NT2/D1 (cell line): Measurements from ENCODE around the gene BDNF.
"Not testable (repeated sequence)": the region's sequence is repeated elsewhere in the genome, so short reads cannot be mapped to it uniquely, and the experiment has no call there.

Source experiments
- DNase-seq: peaks from one replicate; pipeline ENCODE4 v3.0.0-alpha.2; 2011; ENCODE audit warnings: low read depth, low spot score
- H3K27me3 ChIP-seq: 2 replicates; pipeline ENCODE4 v1.6.0; 2011; ENCODE audit warnings: mild to moderate bottlenecking; ENCODE audit not compliant: insufficient read length, insufficient read depth
- H3K36me3 ChIP-seq: 2 replicates; pipeline ENCODE4 v1.6.1; 2011; ENCODE audit warnings: mild to moderate bottlenecking, low read length, mixed read lengths; ENCODE audit not compliant: insufficient read depth, insufficient read length
- H3K4me1 ChIP-seq: 2 replicates; pipeline ENCODE4 v1.5.1; 2011; ENCODE audit not compliant: insufficient read depth, insufficient read length
- H3K4me3 ChIP-seq: 2 replicates; pipeline ENCODE4 v1.5.1; 2011; ENCODE audit warnings: low read depth; ENCODE audit not compliant: insufficient read length
- H3K9ac ChIP-seq: 2 replicates; pipeline ENCODE4 v1.6.0; 2011; ENCODE audit warnings: low read depth; ENCODE audit not compliant: insufficient read length
- H3K9me3 ChIP-seq: 2 replicates; pipeline ENCODE4 v1.5.1; 2011; ENCODE audit warnings: mild to moderate bottlenecking, low read length; ENCODE audit not compliant: insufficient read depth
- SUZ12 ChIP-seq: IDR thresholded peaks from 2 replicates; pipeline ENCODE4 v1.6.1; 2011; ENCODE audit not compliant: insufficient read length, insufficient read depth; ENCODE audit errors: extremely low read depth
- YY1 ChIP-seq: IDR thresholded peaks from 2 replicates; pipeline ENCODE4 v1.6.1; 2011; ENCODE audit not compliant: insufficient read length, insufficient read depth
- ZNF274 ChIP-seq: IDR thresholded peaks from 2 replicates; pipeline ENCODE4 v1.6.1; 2011; ENCODE audit warnings: mild to moderate bottlenecking, low read depth, low read length

The BDNF gene

DNA sequence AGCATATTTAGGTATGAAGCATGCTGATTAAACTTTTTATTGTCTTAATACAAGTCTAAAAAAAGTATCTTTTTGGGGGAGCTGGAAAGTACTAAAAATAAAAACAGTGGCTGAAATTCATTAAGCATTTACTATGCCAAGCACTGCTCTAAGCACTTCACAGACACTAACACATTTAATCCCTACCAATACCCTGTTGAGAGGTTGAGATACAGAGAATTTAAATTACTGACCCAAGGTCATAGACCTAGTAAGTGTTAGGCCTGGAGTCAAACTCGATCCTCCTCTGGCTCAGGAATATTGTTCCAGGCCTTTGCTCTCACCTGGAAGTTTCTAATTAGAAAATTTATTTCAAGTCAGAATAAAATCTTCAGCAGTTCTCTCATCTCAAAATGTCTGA is 18.6 kb downstream of the BDNF start:
- DNase-seq, result no peak
- no peak for TF ChIP-seq ZNF274
- TF ChIP-seq SUZ12, result no peak
- TF ChIP-seq YY1, result no peak

DNA sequence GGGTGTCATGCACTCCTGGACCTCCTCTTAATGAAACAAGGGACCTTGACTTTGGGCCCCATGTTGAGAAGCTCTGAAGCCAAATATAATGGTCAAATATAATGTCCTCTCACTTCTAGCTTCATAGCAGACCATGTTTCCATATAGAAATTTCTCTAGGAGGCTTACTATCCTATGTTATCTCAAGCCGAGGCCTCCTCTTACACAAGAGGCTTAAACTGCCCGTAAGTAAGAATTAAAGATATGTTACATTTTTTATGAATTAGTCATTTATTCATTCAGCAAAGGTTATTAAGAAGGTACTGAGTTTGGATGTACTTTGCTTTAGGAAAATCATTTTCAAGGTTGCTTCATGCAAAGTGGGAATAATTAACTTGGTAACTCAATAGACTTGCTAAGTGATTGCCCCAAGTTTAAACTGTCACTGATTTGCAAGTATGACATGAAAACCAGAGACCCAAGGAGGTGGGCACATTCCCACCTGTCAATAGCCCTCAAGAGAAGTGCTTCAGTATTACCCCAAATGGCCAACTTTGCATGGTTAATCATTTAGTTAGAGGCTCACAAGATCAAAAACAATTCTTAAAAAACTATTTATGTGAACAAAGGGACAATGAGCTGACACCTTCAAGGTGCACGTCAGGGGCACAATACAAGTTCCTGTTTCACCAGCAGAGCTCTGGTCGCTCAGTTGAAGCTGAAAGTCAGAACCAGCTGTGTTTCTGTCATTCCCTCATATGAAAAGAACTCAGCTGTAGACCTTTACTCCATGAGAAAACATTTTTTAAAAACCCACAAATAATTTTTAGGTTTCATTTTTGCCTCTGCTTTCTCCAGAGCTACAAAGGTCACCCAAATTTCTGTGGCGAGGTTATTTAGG is 20.9 kb downstream of the BDNF start:
- H3K9ac ChIP-seq, result no peak overlapping the region

More for the DNA sequence above, 18.6 kb downstream of the BDNF start:
- no peak overlapping the region for H3K4me3 ChIP-seq
- H3K4me1 ChIP-seq, result no peaks in the 10 kb centered on the region
- no peaks in the 10 kb centered on the region for H3K36me3 ChIP-seq
- H3K27me3 ChIP-seq, result no peaks in the 10 kb centered on the region
- no peak overlapping the region for H3K9ac ChIP-seq
- H3K9me3 ChIP-seq, result no peaks in the 10 kb centered on the region

DNA sequence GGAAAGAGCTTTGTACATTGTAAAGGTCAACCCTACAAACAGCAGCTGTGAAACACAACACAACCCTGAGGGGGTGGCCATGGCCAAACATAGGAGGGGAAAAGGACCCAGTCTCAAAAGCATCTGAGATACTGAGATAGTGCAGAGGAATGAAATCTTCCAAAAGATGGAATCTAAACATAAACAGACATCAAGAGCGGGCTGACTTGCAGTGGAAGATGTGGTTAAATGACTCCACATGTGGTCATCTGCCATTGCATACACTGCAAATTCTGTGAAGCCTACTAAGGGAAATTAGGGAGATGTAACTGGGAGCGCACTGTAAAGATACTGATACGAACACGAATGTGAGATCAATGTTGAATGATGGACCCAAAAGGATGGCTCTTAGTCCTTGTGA is 22.0 kb downstream of the BDNF start:
- Histone ChIP-seq H3K27me3 (no peaks in the 10 kb centered on the region), H3K9ac (no peak overlapping the region), H3K4me3 (no peak overlapping the region), H3K36me3 (no peaks in the 10 kb centered on the region), H3K9me3 (no peaks in the 10 kb centered on the region), H3K4me1 (no peaks in the 10 kb centered on the region)
- TF ChIP-seq SUZ12 (no peak), ZNF274 (no peak), YY1 (no peak)
- no peak for DNase-seq

More for the DNA sequence above, 20.9 kb downstream of the BDNF start:
- DNase-seq, result no peak
- Histone ChIP-seq H3K9me3 (no peaks in the 10 kb centered on the region), H3K27me3 (no peaks in the 10 kb centered on the region), H3K4me3 (no peak overlapping the region), H3K36me3 (no peaks in the 10 kb centered on the region), H3K4me1 (no peaks in the 10 kb centered on the region)
- TF ChIP-seq SUZ12 (no peak), YY1 (no peak)

DNA sequence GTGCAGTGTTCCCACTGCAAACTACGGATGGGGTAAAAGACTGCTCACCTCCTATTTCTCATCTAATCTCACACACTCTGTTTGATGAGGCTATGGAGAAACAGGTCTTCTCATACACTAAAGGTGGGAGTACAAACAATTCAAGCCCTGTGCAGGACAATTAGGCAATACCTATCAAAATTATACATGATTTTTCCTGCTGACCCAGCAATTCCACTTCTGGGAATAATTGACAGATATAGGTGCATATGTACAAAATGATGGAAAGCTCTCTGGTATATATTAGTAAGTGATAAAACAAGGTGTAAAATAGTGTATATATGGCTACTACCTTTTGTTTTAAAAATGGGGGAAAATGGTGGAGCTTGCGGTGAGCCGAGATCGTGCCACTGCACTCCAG is 23.1 kb downstream of the BDNF start:
- Histone ChIP-seq H3K9me3 (no peaks in the 10 kb centered on the region), H3K27me3 (no peaks in the 10 kb centered on the region), H3K9ac (no peak overlapping the region), H3K36me3 (no peaks in the 10 kb centered on the region), H3K4me3 (no peak overlapping the region), H3K4me1 (no peaks in the 10 kb centered on the region)
- no peak for DNase-seq
- TF ChIP-seq SUZ12, result no peak
- no peak for TF ChIP-seq YY1
- TF ChIP-seq ZNF274, result no peak

DNA sequence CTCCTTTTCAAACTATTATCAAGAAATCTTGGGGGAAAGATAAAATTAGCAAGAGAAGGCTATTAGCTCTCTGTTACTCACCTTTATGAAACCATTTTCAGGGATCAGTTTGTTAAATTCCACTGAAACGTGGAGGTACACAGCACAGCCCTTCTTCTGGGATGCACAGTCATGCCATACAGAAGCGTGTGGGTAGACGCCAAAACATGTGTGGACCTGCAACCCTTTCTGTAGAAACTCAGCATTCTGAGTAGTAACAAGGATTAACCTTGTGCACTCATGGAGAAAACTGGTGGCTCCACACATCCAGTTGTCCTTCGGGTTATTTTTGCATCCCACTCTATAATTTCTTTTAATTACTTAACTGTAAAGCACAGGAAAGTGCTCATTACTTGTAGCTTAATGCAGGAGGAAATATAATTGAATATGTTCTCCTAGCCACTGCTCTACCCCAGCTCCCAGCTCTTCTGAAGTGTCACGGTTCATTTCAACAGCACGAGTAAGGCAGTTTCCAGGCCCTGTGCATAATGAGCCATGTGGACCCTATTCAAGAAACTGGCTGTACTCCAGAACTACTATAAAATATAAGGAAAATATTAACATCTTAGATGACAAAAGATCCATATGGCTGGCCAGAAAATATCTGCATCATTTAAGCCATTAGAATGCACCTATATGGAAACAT is 26.1 kb downstream of the BDNF start:
- TF ChIP-seq ZNF274 (no peak), YY1 (no peak), SUZ12 (no peak)

DNA sequence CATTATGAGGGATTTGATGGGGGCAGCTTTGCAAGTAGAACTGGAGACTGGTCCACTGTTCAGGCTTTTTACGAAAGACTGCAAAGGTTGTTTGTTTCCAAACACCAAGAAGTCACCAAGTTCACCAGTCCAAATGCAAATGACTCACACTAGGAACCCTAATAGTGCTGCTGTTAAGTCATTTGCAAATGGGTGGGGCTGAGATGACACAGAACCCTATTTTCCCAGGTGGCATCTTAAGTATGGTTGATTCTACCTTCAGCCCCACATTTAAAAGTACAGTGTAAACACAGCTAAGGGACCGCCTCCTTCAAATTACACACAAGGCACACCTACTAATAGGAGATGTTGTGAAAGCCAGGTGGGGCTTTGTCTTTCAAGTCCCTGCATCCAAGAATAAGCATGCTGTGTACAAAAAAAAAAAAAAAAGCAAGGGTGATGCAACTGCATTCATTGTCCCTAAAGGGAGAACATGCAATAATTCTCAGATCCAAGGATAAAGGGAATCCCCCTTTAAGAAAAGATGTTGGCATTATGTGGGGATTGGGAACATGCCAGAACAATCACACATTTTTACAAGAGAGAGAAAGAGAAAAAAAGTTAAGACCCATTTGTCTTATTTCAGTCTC is 27.3 kb downstream of the BDNF start:
- H3K27me3 ChIP-seq, result no peaks in the 10 kb centered on the region
- H3K4me3 ChIP-seq, result no peak overlapping the region
- no peak for DNase-seq

More for the DNA sequence above, 26.1 kb downstream of the BDNF start:
- H3K4me1 ChIP-seq, result no peaks in the 10 kb centered on the region
- H3K9ac ChIP-seq, result no peak overlapping the region
- H3K27me3 ChIP-seq, result no peaks in the 10 kb centered on the region
- no peaks in the 10 kb centered on the region for H3K36me3 ChIP-seq
- DNase-seq, result no peak
- no peak overlapping the region for H3K4me3 ChIP-seq
- no peaks in the 10 kb centered on the region for H3K9me3 ChIP-seq

DNA sequence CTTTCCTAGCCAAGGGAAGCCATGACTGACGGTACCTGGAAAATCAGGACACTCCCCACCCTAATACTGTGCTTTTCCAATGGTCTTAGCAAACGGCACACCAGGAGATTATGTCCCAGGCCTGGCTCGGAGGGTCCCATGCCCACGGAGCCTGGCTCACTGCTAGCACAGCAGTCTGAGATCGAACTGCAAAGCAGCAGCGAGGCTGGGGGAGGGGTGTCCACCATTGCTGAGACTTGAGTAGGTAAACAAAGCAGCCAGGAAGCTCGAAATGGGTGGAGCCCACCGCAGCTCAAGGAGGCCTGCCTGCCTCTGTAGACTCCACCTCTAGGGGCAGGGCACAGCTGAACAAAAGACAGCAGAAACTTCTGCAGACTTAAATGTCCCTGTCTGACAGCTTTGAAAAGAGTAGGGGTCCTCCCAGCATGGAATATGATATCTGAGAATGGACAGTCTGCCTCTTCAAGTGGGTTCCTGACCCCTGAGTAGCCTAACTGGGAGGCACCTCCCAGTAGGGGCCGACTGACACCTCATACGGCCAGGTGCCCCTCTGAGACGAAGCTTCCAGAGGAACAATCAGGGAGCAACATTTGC is 34.6 kb downstream of the BDNF start:
- H3K9ac ChIP-seq, H3K4me3 ChIP-seq, H3K4me1 ChIP-seq, DNase-seq, H3K36me3 ChIP-seq, H3K9me3 ChIP-seq, H3K27me3 ChIP-seq: not testable (repeated sequence)

More for the DNA sequence above, 27.3 kb downstream of the BDNF start:
- TF ChIP-seq YY1 (no peak), ZNF274 (no peak), SUZ12 (no peak)
- H3K9ac ChIP-seq, result no peak overlapping the region
- H3K9me3 ChIP-seq, result no peaks in the 10 kb centered on the region
- no peaks in the 10 kb centered on the region for H3K4me1 ChIP-seq
- no peaks in the 10 kb centered on the region for H3K36me3 ChIP-seq
